ENCODE data around the gene USP32.
"Not testable (repeated sequence)": the region's sequence is repeated elsewhere in the genome, so short reads cannot be mapped to it uniquely, and the experiment has no call there.

Gene USP32

DNA sequence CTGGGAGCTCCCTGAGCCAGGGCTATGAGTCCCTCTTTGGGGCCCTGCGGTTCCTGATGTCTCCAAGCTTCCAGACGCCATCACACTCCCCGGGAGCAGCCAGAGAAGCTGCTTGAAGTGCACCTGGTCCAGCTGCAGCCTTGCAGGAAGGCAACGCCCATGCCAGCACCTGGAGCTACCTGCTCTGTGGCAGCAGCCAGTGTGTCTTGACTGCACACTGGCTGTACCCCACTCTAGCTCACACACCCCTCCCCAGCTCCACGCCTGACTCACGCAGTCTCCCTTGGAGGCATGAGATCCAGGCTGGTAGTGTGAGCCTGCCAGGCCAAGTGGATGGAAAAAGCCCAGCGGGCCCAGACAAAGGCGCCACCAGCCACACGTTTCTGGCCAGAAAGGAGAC is 63.3 kb downstream of the USP32 start:
- DNase-seq: no peak

DNA sequence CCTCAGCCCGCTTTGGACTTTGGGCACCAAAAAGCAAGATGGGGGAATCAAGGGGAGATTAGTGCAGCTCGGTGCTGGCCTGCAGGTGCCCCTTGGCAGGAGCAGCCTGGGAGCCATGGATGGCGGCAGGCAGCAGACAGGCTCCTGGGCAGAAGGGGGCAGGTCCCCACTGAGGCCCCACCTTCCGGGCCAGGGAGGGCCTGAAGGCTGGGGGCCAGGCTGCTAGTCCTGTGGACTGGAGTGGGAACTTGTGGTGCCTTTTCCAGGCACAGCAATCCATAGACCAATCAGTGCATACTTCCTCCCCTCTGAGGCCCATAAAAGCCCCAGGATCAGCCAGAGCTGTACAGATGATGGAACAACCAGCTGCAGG is 64.0 kb downstream of the USP32 start:
- no peak for DNase-seq

DNA sequence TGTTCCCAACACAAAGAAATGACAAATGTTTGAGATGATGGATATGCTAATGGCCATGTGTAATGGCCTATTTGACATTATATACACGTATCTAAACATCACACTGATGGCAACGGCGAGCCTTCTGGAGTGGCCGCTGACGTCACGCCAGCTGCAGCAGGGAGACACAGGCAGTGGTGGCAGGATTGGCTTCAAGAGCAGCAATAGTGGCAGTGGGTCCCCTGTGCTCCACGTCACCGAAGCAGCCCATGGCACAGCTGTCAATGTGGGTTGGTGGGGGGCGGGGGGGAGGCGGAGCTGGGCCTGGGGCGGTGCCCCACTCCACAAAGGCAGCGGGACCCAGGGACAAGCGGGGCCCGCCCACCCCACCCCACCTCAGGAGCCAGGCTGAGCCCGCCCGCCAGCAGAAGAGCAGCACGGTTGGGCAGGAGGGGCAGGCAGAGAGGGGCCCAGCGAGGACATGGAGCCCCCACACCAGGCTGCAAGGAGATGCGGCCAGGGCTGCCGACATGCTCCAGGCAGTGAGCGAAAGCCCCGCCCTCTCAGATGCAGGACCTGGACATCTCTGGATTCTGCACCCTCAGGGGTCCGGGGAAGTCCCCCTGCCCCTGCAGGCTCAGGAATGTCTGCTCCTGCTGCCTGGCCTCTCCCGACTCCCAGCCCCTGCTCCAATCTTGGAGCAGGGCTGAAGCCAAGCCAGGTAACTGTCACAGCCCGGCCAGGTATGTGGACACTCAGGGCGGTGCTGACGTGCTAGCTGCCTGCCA is 64.6 kb downstream of the USP32 start:
- DNase-seq: no peak

DNA sequence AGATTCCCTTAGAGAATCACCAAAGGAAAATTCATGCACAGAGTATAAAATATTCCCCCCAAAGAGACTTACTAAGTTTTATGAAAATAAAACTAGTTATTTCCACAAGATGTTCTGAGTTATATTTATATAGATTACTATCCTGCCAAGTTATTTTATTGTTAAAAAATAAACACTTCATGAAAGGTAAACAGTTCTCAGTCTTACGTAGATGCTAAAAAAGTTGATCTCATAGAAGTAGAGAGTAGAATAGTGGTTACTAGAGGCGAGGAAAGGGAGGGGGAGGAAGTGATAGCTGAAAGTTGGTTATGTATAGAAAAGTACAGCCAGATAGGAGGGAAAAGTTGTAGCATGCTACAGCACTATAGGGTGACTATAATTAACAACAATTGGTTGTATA is 65.2 kb downstream of the USP32 start:
- DNase-seq: no peak

DNA sequence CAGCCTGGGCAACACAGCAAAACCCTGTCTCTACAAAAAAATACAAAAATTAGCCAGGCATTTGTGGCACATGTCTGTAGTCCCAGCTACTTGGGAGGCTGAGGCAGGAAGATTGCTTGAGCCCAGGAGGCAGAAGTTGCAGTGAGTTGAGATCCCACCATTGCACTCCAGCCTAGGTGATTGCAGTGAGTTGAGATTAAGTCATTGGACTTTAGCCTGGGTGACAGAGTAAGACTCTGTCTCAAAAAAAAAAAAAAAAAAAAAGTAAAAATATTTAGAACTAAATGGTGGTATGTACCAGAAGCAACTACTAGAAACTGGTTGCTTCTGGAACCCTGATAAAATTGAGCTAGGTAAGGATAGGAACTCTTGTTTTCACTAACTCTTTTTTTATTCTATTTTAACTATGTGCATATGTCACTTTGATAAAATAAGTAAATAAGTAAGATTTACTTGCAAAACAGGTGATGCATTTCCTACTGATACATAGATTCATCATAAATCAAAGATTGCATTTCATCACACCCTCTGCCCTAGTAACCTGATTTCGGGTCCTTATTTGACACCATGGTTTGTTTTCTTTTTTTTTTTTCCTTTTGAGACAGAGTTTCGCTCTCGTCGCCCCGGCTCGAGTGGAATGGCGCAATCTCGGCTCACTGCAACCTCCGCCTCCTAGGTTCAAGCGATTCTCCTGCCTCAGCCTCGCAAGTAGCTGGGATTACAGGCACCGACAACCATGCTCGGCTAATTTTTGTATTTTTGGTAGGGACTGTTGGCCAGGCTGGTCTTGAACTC is 66.0 kb downstream of the USP32 start:
- no peak for DNase-seq

DNA sequence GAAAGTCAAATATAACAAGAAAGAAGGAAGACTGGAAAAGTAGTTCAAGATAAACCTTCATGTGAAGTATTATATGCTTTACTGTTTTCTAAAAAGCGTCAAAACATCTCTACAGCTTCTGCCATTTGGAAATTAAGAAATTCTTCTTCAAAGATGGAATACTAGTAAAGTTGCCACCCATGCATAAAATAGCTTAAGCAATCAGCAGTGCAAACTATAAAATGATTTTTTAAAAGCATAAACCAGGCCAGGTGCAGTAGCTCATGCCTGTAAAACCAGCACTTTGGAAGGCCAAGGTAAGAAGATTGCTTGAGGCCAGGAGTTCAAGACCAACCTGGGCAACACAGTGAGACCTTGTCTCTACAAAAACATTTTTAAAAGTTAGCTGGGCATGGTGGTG is 68.2 kb downstream of the USP32 start:
- no peak for DNase-seq

DNA sequence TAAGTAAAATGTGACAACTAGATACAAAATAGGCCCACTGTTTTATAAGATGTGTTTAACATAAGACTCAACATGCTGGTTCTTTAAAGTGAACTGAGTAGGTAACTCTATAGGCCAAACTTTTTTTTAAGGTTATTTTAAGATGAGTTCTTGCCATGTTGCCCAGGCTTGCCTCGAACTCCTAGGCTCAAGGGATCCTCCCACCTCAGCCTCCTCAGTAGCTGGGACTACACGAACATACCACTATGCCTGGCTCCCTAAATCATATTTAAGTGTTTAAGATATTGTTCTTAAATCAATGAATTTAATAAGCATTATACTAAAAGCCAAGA is 69.9 kb downstream of the USP32 start:
- DNase-seq: no peak

DNA sequence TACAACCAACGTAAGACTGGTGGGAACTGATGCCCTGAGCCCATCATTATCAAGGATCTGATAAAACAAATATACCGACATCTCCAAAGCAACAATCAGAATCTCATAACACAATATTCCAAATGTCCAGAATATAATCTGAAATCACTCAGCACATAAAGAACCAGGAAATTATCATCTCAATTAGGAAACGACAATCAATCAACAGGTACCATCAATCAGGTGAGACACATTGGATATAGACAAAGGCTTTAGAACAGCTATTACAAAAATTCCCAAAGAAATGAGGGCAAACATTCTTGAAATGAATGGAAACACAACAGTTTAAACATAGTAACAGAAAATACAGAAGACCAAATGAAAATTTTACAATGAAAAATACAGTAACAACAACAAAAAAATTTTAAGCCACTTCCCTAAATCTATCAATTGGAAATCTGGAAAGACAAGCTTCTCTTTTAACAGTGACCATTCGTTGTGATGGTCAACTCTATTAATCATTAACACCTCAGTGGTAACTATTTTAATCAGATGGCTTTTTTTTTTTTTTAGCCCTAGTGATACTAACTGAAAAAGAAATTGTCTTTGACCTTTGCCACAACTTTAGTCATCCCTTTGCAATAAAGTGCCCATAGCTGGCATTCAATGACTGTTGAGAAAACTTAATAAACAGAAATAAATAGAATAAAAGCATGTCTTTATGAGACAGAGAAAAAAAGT is 70.4 kb downstream of the USP32 start:
- DNase-seq: no peak

DNA sequence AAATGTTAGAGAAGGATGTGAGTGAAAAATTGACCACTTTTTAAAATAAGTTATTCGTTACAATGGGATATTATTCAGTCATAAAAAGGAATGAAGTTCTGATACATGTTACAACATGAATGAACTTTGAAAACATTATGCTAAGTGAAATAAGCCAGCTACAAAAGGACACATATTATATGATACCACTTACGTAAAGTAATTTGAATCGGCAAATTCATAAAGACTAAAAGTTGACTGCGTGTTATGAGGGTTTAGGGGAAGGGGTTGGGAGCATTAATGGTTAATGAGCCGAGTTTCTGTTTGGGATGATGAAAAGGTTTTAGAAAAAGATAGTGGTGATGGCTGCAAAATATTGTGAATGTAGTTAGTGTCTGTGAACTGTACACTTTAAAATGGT is 73.1 kb downstream of the USP32 start:
- no peak for DNase-seq

DNA sequence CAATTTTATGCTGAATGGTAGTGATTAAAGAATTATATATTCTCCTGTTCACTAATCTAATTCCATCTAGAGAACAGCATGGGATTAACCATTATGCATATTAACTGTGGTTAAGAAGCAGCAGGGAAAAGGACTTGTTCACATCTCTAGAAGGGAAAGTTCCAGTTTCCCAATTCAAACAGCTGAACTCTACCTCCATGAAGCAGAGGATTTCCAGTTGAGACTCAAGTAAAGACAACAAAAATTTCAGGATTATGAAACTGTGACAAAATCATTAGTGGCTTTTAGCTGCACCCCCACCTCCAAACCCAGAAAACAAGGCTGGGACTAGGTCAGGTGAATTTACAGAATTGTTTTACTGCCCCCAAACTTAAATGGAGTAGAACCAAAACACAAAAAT is 73.6 kb downstream of the USP32 start:
- no peak for DNase-seq

DNA sequence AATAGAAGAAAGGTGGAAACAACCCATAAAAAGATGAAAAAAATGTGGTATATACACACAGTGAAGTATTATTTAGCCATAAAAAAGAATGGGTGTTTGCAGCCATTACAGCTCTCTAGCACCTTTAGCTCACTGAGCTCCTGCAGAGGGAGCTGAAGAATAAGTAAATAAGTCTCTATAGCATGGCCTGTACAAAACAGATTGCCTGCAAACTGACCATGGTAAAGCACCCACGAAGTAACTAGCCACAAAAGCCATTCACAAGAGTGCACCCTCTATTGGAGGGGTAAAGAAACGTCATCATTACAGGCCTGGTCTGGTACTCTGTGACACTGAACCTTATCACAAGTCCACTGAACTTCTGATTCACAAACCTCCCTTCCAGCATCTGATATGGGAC is 76.3 kb downstream of the USP32 start:
- DNase-seq: no peak

DNA sequence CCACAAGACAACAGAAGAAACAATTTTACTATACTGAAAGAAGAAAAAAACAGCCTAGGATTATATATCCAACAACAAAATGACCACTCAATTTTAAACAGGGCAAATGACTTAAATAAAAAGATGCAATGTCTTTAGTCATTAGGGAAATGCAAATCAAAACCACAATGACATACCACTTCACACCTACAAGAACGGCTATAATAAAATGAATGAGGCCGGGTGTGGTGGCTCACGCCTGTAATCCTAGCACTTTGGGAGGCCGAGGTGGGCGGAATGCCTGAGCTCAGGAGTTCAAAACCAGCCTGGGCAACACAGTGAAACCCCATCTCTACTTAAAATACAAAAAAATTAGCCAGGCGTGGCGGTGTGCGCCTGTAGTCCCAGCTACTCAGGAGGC is 77.0 kb downstream of the USP32 start:
- not testable (repeated sequence) for DNase-seq

DNA sequence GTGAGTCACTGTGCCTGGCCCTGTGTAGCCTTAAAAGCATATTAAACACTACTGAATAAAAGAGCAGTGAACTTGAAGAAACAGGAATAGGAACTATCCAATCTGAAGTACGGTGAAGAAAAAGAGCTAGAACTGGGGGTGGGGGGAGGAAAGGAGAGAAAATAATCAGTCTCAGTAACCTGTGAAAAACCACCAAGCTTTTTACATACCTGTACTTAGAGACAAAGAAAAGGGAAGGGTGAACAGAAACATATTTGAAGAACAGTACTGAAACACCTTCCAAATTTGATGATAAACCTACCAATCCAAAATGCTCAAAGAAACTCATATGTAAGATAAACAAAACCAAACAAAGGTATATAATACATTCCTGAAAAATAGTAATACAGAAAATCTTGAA is 77.5 kb downstream of the USP32 start:
- DNase-seq: no peak

DNA sequence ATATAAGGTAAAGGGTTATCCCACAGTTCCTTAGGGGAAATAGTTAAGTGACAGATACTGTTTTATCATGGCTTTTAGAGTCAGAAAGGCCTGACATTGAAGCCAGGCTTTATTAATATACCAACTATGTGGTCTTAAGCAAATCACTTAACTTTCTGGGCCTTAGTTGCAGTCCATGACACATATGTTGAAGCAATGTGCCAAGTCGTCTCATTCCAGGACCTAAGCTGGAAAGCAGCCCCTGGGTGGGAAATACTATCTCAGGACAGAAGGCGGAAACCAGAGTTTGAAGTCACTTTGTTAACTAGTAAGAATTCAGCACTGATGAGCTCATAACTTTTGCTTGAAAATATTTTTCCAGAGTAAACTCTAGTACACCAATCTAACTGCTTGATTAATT is 80.0 kb downstream of the USP32 start:
- DNase-seq: no peak

DNA sequence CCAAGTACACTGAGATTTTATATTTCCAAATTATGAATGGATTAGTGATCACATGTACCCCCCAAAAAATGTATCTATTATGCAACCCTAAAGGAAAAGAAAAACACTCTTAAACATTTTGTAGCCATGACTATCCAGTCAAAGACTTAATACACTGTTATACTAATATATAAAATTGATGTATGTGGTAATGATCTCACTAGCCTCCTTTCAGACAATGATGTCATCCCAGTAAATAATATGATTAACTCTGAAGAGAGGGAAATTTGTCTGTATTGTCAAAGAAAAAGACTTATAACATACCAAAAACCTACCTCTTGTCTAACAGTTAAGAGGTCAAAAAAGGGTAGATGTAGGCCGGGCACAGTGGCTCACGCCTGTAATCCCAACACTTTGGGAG is 80.7 kb downstream of the USP32 start:
- no peak for DNase-seq

DNA sequence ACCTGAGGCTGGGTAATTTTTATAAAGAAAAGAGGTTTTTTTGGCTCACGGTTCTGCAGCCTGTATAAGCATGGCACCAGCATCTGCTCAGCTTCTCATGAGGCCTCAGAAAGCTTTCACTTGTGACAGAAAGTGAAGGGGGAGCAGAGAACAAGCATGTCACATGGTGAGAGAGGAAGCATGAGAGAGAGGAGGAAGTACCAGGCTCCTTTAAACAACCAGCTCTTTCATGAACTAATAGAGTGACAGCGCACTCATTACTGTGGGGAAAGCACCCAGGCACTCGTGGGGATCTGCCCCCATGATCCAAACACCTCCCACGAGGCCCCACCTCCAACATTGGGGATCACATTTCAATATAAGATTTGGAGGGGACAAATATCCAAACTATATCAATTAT is 86.8 kb downstream of the USP32 start:
- no peak for DNase-seq

DNA sequence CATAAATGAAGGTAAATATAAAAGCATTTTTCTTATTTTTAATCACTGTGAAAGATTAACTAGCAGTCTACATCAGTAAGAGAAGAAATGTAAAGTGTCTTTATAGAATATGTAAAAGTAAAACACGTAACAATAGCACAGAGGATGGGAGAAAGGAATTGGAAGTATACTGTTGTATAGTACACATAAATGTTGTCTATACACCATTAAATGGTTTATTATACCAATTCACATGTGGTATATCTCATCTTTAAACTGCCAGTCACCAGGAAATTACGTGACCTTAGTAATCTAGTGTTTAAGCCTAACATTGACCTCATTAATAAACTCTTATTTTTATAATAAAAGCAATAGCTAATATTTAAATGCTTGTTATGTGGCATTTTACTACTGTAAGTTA is 87.4 kb downstream of the USP32 start:
- DNase-seq: no peak

DNA sequence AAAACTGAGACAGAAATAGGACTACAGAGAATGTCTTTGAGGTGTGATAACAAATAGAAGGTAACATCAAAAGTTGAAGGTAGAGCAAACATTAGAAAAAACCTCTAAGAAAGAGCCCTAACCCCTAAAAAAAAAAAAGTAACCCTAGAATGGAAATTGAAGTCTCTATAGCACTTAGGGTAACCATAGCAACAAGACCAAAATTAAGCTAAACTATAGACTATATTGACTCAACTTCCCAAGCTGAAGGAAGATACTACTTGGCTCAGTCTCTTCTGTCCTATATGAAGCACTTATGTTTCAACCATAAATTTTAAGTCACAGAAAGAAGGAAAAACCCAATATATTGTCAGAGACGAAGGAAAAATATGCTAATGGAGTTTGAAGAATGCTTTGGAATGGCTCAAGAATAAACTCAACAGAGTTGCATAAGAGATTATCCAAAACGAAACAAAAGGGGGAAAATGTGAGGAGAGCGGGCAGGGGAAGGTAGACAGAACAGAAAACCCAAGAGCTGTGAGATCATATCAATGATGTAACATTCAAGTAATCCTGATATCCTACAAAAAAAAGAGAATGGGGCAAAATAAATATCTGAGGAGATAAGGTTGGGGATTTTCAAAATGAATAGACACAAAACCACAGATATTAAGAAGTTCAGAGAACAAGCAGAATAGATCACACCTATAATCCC is 88.4 kb downstream of the USP32 start:
- no peak for DNase-seq

DNA sequence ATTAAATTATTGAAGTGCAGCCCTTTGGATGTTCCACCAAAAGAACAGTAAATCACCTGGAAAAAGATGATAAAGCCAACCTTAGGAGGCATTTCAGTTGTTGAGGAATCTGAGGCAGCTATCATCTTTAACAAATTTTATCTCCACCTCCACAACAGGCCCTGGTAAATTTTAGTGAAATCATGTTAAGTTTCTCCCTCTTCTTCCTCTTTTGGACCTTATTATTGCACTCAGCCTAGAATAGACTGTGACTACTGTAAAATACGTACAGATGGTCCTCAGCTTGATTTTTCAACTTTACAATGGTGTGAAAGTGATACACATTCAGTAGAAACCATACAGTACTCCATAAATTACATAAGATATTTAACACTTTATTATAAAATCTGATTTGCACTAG is 90.3 kb downstream of the USP32 start:
- DNase-seq: no peak

DNA sequence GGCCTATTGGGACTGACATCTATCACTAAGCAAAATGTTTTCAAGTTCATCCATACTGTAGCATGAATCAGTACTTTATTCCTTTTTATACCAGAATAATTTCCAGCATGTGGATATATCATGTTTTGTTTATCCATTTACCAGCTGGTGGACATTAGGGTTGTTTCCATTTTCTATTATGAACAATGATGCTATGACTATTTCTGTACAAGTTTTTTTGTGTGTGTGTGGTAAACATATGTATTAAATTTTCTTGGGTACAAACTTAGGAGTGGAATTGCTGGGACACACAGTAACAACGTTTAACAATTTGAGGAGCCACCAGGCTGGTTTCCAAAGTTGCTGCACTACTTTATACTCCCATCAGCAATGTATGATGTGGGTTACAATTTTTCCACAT is 91.0 kb downstream of the USP32 start:
- DNase-seq: no peak

DNA sequence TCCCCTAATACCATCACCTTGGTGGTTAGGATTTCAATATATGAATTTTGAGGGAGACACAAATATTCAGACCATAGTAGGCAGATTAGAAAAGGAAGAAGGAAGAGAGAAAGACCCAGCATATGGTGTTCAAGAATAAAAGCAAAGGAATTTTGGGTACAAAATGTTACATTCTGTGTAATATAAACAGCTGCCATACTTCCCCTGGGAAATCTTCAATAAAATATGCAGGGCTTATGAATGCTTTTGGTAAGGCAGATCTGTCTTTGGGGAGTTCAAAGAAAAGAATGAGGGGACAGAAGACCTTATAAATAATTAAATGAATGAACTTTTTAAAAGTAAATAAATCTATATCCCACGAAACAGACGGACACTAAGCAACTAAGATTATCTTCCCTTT is 91.9 kb downstream of the USP32 start:
- no peak for DNase-seq

DNA sequence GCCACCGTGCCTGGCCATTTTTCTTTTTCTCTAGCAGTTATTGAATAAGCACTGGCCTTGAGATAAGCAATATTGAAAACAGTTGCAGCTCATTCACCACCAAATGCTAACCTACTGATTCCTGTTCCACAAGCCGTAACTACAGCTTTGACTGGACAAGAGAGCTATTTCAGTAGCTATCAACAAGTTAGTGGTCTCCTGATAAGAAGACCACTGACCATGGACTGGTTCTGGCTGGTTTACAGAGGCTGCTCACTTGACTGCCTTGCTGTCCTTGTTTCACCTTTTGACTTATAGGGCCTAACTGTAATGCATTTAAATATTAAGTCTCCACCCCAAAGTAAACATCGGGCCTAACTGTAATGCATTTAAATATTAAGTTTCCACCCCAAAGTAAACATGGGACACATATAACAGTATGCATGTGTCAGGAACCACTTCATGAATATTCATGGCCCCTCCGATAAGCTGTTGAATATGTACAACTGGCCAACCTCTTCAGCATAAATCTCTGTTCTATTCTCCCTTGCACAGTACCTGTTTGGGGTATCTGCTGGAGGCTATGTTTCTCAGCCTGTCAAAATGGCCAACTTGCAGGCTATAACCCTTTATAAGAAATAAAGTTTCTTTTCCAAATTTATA is 94.1 kb downstream of the USP32 start:
- no peak for DNase-seq

DNA sequence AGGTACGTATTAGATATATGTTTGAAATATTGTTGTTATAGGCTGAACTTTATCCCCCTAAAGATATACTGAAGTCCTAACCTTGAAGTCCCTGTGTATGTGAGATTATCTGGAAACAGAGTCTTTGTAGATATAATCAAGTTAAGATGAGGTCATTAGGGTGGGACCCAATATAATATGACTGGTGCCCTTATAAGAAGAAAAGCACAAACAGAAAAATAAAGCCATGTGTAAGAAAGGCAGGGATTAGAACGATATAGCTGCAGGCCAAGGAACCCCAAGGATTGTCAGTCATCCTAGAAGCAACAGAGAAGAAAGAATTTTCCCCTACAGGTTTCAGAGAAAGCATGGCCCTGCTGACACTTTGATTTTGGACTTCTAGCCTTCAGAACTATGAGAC is 95.8 kb downstream of the USP32 start:
- DNase-seq: no peak

Data from NCI-H187 treated with DMSO at 0.1 percent for 48 hours (cell line).